ENCODE measurements around the gene FPGT. TPM values are rescaled to one million over a fixed set of nuclear protein-coding genes. Genes with fewer than 3 reads are reported as not detected.
"Not testable (repeated sequence)": the region's sequence is repeated elsewhere in the genome, so short reads cannot be mapped to it uniquely, and the experiment has no call there.

FPGT gene
- total RNA-seq, 1 donor from 2014 or later = 14.9 TPM

DNA sequence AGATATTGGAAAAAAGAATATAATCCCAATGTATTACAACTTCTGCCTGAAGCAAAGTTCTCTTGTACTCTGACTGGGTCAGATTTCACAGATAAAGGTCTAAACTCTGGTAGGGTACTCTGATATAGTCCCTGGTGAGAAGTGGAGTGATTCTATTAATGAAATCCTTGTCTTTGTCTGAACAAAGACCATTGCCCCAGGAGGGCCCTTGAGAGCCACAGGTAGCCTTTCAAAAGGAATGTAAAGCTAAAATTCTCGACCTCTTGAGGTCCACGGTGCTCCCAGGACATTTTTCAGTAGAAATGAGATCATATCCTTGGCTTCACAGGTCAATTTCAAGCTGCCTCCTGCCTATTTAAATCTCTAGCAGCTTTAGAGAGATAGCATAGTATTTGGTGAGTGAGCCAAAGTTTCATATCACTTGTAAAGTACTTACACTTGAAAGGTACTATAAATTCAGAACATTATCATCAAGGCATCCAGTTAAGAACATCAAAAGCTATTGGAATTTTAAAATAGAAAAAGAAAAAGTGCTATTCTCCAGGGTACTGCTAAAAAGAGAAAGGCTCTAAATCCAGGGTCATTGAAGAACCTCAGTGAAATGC is 47.2 kb downstream of the FPGT start:
- Histone ChIP-seq H3K36me3 (no peaks in the 10 kb centered on the region), H3K4me3 (no peak overlapping the region), H3K4me1 (no peaks in the 10 kb centered on the region), H3K27ac (no peak overlapping the region), H3K27me3 (no peaks in the 10 kb centered on the region), H3K9me3 (no peaks in the 10 kb centered on the region)
- TF ChIP-seq, protein P1, sequence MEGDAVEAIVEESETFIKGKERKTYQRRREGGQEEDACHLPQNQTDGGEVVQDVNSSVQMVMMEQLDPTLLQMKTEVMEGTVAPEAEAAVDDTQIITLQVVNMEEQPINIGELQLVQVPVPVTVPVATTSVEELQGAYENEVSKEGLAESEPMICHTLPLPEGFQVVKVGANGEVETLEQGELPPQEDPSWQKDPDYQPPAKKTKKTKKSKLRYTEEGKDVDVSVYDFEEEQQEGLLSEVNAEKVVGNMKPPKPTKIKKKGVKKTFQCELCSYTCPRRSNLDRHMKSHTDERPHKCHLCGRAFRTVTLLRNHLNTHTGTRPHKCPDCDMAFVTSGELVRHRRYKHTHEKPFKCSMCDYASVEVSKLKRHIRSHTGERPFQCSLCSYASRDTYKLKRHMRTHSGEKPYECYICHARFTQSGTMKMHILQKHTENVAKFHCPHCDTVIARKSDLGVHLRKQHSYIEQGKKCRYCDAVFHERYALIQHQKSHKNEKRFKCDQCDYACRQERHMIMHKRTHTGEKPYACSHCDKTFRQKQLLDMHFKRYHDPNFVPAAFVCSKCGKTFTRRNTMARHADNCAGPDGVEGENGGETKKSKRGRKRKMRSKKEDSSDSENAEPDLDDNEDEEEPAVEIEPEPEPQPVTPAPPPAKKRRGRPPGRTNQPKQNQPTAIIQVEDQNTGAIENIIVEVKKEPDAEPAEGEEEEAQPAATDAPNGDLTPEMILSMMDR (IDR thresholded peaks at IDR 0.05) = no peak
- no peak for DNase-seq
- no peak for ATAC-seq
- intact Hi-C loops (cut with DNase I) = no loop called here

DNA sequence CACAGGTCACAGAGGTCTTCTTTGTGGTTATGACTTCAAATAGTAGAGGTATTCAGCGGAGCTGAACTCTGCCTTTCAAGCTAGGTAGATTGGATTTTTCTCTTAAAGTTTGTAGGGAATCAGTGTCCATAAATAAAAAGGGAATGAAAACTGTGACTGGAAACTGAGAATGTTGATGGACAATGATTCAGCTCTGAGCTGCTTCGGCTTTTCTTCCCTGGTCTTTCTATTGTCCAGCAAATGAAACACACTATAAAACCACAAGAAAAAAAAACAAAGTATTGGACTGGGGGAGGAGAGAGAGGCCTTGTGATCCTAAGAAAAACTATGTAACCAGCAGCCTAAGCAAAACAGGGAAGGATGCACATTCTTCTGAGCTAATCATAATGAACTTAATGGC is 48.3 kb downstream of the FPGT start:
- DNase-seq (no peak), ATAC-seq (no peak)
- Histone ChIP-seq H3K9me3 (no peaks in the 10 kb centered on the region), H3K27ac (no peak overlapping the region), H3K36me3 (no peaks in the 10 kb centered on the region), H3K27me3 (no peaks in the 10 kb centered on the region), H3K4me3 (no peak overlapping the region), H3K4me1 (no peaks in the 10 kb centered on the region)
- TF ChIP-seq, protein P1 (IDR thresholded peaks at IDR 0.05) = no peak
- intact Hi-C loops (cut with DNase I) = no loop called here

DNA sequence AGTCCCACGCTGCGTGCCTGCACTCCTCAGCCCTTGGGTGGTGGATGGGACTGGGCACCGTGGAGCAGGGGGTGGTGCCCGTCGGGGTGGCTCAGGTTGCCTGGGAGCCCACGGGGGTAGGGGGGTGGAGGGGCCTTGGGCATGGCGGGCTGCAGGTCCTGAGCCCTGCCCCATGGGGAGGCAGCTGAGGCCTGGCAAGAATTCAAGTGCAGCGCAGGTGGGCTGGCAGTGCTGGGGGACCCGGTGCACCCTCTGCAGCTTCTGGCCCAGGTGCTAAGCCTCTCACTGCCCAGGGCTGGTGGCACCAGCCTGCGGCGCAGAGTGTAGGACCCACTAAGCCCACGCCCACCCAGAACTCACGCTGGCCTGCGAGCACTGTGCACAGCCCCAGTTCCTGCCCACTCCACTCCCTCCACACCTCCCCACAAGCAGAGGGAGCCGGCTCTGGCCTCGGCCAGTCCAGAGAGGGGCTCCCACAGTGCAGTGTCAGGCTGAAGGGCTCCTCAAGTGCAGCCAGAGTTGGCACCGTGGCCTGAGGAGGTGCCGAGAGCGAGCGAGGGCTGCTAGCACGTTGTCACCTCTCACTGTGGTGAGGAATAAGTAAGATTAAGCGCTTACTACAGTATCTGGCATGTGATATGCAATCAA is 50.0 kb downstream of the FPGT start:
- no peaks in the 10 kb centered on the region for H3K36me3 ChIP-seq
- H3K27me3 ChIP-seq = no peaks in the 10 kb centered on the region
- H3K27ac ChIP-seq = no peak overlapping the region
- no peaks in the 10 kb centered on the region for H3K9me3 ChIP-seq
- DNase-seq = no peak
- no peaks in the 10 kb centered on the region for H3K4me1 ChIP-seq
- peak; percentile 39 for ATAC-seq
- H3K4me3 ChIP-seq = no peak overlapping the region
- TF ChIP-seq, protein P1 (IDR thresholded peaks at IDR 0.05) = no peak
- intact Hi-C loops (cut with DNase I) = no loop called here

DNA sequence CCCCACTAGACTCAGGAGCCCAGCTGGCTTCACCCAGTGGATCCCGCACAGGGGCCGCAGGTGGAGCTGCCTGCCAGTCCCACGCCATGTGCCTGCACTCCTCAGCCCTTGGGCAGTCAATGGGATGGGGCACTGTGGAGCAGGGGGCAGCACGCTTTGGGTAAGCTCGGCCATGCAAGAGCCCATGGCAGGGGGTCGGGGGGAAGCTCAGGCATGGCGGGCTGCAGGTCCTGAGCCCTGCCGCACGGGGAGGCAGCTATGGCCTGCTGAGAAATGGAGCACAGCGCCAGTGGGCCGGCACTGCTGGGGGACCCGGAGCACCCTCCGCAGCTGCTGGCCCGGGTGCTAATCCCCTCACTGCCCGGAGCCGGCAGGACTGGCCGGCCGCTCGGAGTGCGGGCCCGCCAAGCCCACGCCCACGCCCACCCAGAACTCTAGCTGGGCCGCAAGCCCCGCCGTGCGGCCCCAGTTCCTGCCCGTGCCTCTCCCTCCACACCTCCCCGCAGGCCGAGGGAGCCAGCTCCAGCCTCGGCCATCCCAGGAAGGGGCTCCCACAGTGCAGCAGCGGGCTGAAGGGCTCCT is 55.3 kb downstream of the FPGT start:
- H3K9me3 ChIP-seq; H3K27me3 ChIP-seq; H3K27ac ChIP-seq; H3K36me3 ChIP-seq; H3K4me1 ChIP-seq; H3K4me3 ChIP-seq; intact Hi-C loops (cut with DNase I): not testable (repeated sequence)
- ATAC-seq (peak; percentile 21), DNase-seq (peak; percentile 57)

Other genes starting within 250 kb of the FPGT start
- gene LRRIQ3, start 66 bp upstream of the FPGT start, total RNA-seq = 0.67 TPM
- gene TNNI3K, start 37.1 kb downstream of the FPGT start, total RNA-seq = 1.3 TPM

All from upper lobe of right lung (tissue), 1 donor.